CD4-positive, alpha-beta T cell (primary cell): Measurements from ENCODE around the gene NUDCD3. TPM values are rescaled to one million over a fixed set of nuclear protein-coding genes. Genes with fewer than 3 reads are reported as not detected.

Experiments used
- ATAC-seq: fragments of 200-7000 bp; cut with Tn5 transposase; one replicate; pipeline ENCODE4 v1.10.0; 2022; ENCODE audit warnings: mild to moderate bottlenecking; ENCODE audit not compliant: poor library complexity
- CTCF ChIA-PET: fragments of 350-600 bp; sonication (Branson Sonifier 250); formaldehyde crosslinking; loops from one replicate; lab custom pipeline; 2021; ENCODE audit warnings: antibody characterized with exemption, inconsistent platforms; lab: Charles Lee
- POLR2A ChIA-PET: fragments of 350-600 bp; sonication (Branson Sonifier 250); formaldehyde crosslinking; loops from one replicate; lab custom pipeline; 2021; ENCODE audit warnings: antibody characterized with exemption, inconsistent platforms; lab: Charles Lee
- DNase-seq, 14 experiments: peaks; one replicate each; pipeline ENCODE4 v3.0.0-alpha.2; 2013 to 2020; ENCODE audit warnings: mixed read lengths in 2 of 14
- H3K27ac ChIP-seq, 2 donors: one replicate each; pipeline versions ENCODE4 v1.5.1 to v1.7.0; 2013; ENCODE audit warnings: low read length in 2 of 2, low read depth in 1 of 2, mild to moderate bottlenecking in 1 of 2
- H3K27me3 ChIP-seq, 2 experiments: 1 replicate in 1 of 2; 2 replicates in 1 of 2; pipeline versions ENCODE4 v1.6.1 to v1.7.0; 2013; ENCODE audit warnings: low read length in 2 of 2, control low read depth in 1 of 2, mild to moderate bottlenecking in 1 of 2, moderate library complexity in 1 of 2; ENCODE audit not compliant: insufficient read depth in 2 of 2, control insufficient read depth in 1 of 2
- H3K36me3 ChIP-seq: one replicate; pipeline ENCODE4 v1.6.1; 2013; ENCODE audit warnings: low read length, control low read depth; ENCODE audit not compliant: insufficient read depth
- H3K4me1 ChIP-seq: one replicate; pipeline ENCODE4 v1.6.1; 2013; ENCODE audit warnings: low read length, control low read depth; ENCODE audit not compliant: insufficient read depth
- H3K4me3 ChIP-seq: one replicate; pipeline ENCODE4 v1.5.1; 2013; ENCODE audit warnings: mild to moderate bottlenecking, low read length, moderate library complexity
- H3K9me3 ChIP-seq, 2 experiments: 1 replicate in 1 of 2; 2 replicates in 1 of 2; pipeline versions ENCODE4 v1.6.1 to v1.7.0; 2013; ENCODE audit warnings: low read length in 2 of 2, mild to moderate bottlenecking in 2 of 2, control low read depth in 1 of 2, moderate library complexity in 1 of 2; ENCODE audit not compliant: control insufficient read depth in 1 of 2, insufficient read depth in 1 of 2
- H3K27ac Mint-ChIP-seq: one replicate; pipeline ENCODE4 v1.8.0; 2020; ENCODE audit warnings: mixed read lengths
- H3K27me3 Mint-ChIP-seq: one replicate; pipeline ENCODE4 v1.8.0; 2021; ENCODE audit warnings: mixed read lengths
- H3K36me3 Mint-ChIP-seq: one replicate; pipeline ENCODE4 v1.8.0; 2021; ENCODE audit warnings: low read depth, mixed read lengths
- H3K4me1 Mint-ChIP-seq: one replicate; pipeline ENCODE4 v1.8.0; 2021; ENCODE audit warnings: low read depth, mixed read lengths
- H3K4me3 Mint-ChIP-seq: one replicate; pipeline ENCODE4 v1.8.0; 2020; ENCODE audit warnings: mild to moderate bottlenecking, mixed read lengths
- H3K9me3 Mint-ChIP-seq: one replicate; pipeline ENCODE4 v1.8.0; 2020; ENCODE audit warnings: mixed read lengths
- intact Hi-C, 2 experiments: fragments of 100-400 bp; cut with DNase I in 1 of 2; cut with micrococcal nuclease in 1 of 2; formaldehyde crosslinking; loops; one replicate each; pipeline versions ENCODE4 v1.15.1 to v1.9.0; 2023 to 2025; cut with DNase I, micrococcal nuclease
- total RNA-seq, 174 experiments: library from RNA in 2 of 174; stranded (reverse) in 2 of 174; gene quantifications; one replicate each; pipeline ENCODE4 v1.2.3 and lab custom pipeline; 2021 to 2026
- TF ChIP-seq, protein P1 (sequence below): fragments of 200-600 bp; IDR thresholded peaks from one replicate; pipeline ENCODE4 v1.8.0; 2022; ENCODE audit warnings: antibody characterized with exemption, mild to moderate bottlenecking

Gene NUDCD3
- total RNA-seq, 2 experiments from 2014 or later: 56.6 to 60.6 TPM

DNA sequence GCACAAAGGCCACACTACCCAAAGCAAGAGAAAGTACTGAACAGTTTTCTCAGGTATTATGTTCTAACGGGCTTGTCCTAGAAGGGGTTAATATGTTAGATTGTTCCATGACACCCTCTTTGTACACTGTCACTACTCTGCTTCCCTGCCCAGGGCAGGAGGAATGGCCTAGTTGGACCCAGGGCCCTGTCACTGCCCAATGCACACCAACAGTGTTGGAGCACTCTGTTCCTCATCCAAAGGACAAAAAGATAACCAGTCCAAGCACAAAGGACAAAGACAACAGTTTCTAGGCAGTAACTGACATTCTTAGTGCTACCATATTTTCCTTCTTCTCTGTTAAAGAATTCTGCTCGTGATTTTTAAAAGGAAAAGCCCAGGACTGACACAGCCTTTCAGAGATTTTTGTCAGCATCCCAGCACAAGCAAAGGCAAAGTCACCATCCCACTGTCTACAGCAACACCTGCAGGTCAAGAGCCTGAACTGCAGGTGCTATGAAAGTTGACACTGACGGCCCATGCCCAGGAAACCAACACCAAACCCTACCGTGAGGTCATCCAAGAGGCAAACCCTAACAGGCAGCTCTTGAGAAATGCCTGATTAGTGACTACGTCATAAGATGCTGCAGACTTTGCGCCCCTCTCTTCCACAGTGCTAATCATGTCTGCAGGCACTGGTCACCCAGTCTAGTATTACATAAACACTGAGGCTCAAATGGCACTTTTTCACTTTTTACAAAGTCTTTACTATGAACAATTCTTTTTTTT, 13.2 kb downstream of the NUDCD3 start:
- Histone ChIP-seq H3K4me3 (no peak overlapping the region), H3K27me3 (no peaks in the 10 kb centered on the region), H3K36me3 (peaks cover 79% of the 10 kb centered on the region), H3K9me3 (no peaks in the 10 kb centered on the region), H3K27ac (no peak overlapping the region), H3K4me1 (peaks cover 8% of the 10 kb centered on the region)
- TF ChIP-seq, protein P1, sequence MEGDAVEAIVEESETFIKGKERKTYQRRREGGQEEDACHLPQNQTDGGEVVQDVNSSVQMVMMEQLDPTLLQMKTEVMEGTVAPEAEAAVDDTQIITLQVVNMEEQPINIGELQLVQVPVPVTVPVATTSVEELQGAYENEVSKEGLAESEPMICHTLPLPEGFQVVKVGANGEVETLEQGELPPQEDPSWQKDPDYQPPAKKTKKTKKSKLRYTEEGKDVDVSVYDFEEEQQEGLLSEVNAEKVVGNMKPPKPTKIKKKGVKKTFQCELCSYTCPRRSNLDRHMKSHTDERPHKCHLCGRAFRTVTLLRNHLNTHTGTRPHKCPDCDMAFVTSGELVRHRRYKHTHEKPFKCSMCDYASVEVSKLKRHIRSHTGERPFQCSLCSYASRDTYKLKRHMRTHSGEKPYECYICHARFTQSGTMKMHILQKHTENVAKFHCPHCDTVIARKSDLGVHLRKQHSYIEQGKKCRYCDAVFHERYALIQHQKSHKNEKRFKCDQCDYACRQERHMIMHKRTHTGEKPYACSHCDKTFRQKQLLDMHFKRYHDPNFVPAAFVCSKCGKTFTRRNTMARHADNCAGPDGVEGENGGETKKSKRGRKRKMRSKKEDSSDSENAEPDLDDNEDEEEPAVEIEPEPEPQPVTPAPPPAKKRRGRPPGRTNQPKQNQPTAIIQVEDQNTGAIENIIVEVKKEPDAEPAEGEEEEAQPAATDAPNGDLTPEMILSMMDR: peak; percentile 92
- POLR2A ChIA-PET: no interaction called here
- intact Hi-C loops: loop anchor here (1.0 to 10.0 kb wide), 5 partner anchors 16 to 236 kb away; no protein-coding TSS in a partner anchor
- peak; percentile 98 for ATAC-seq
- peak; percentile 33 to 83 (median 50) for DNase-seq
- Mint-ChIP-seq H3K4me3 (no peak overlapping the region), H3K27me3 (no peaks in the 10 kb centered on the region), H3K27ac (peak overlapping the region; percentile 35), H3K36me3 (peaks cover 94% of the 10 kb centered on the region), H3K4me1 (peaks cover 74% of the 10 kb centered on the region), H3K9me3 (no peaks in the 10 kb centered on the region)
- CTCF ChIA-PET: interaction anchor here (0.7 to 1.0 kb wide), 4 partner anchors 12 to 1568 kb away, joined by 3 to 4 read pairs (median 4); partner anchors contain the start of gene NUDCD3

DNA sequence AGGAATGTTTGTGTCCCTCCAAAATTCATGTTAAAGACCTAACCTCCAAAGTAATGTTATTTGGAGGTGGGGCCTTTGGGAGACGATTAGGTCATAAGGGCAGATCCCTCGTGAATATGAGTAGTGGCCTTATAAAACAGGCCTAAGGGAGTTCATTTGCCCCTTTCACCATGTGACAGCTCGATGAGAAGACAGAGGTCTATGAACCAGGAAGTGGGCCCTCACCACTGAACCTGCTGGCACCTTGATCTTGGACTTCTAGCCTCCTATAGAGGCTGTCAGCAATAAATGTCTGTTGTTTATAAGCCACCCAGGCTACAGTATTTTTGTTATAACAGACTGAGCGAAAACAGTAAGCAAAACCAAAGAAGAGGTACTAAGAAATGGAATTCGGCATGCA, 14.1 kb downstream of the NUDCD3 start:
- TF ChIP-seq, protein P1: no peak
- Mint-ChIP-seq H3K9me3 (no peaks in the 10 kb centered on the region), H3K27ac (no peak overlapping the region), H3K4me3 (no peak overlapping the region), H3K36me3 (peaks cover 94% of the 10 kb centered on the region), H3K27me3 (no peaks in the 10 kb centered on the region), H3K4me1 (peaks cover 74% of the 10 kb centered on the region)
- Histone ChIP-seq H3K27me3 (no peaks in the 10 kb centered on the region), H3K27ac (no peak overlapping the region), H3K9me3 (no peaks in the 10 kb centered on the region), H3K36me3 (peaks cover 78% of the 10 kb centered on the region), H3K4me3 (no peak overlapping the region), H3K4me1 (peaks cover 8% of the 10 kb centered on the region)
- intact Hi-C loops: loop anchor here (2.0 to 10.0 kb wide), 3 partner anchors 16 to 132 kb away; no protein-coding TSS in a partner anchor
- DNase-seq (no peak), ATAC-seq (no peak)
- CTCF ChIA-PET: interaction anchor here (0.9 kb wide), 1 partner anchor 235 kb away, joined by 3 read pairs; no protein-coding TSS in a partner anchor
- POLR2A ChIA-PET: no interaction called here

DNA sequence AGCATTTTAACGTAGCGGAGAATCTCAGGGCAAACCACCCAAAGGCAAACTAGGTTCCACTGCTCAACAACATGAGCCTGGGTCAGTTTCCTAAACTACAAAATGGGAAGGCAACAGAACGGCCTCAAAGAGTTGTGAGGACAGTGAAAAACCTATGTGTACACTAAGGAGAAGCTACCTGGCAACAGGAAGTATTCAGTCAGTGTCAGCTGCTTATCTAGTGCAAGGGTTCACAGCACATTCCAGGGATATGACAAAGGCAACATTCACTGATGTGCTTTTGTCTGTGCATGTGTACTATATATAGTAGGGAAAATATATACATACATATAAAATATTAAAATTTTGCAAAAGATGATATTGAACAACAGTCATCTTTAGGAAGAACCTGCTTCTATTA, 17.2 kb downstream of the NUDCD3 start:
- no peak overlapping the region for H3K4me3 Mint-ChIP-seq
- CTCF ChIA-PET: interaction anchor here (1.5 kb wide), 1 partner anchor 12 kb away, joined by 3 read pairs; no protein-coding TSS in a partner anchor

More for the DNA sequence above, 17.2 kb downstream of the NUDCD3 start:
- H3K27me3 Mint-ChIP-seq: no peaks in the 10 kb centered on the region
- peaks cover 79% of the 10 kb centered on the region for H3K4me1 Mint-ChIP-seq
- peaks cover 72% of the 10 kb centered on the region for H3K36me3 ChIP-seq
- intact Hi-C loops: loop anchor here in 1 of 2 experiments (10.0 kb wide), 1 partner anchor 128 kb away; no protein-coding TSS in a partner anchor
- H3K4me1 ChIP-seq: peaks cover 10% of the 10 kb centered on the region
- no peak for ATAC-seq
- DNase-seq: no peak
- TF ChIP-seq, protein P1: no peak
- no peak overlapping the region for H3K27ac Mint-ChIP-seq
- no peak overlapping the region for H3K27ac ChIP-seq
- H3K27me3 ChIP-seq: no peaks in the 10 kb centered on the region
- H3K9me3 ChIP-seq: no peaks in the 10 kb centered on the region
- H3K9me3 Mint-ChIP-seq: no peaks in the 10 kb centered on the region
- POLR2A ChIA-PET: interaction anchor here (0.6 kb wide), 1 partner anchor 10 kb away, joined by 3 read pairs; no protein-coding TSS in a partner anchor
- peaks cover 94% of the 10 kb centered on the region for H3K36me3 Mint-ChIP-seq
- H3K4me3 ChIP-seq: no peak overlapping the region
